SK-N-SH treated with all-trans-retinoic acid at 6 μM for 48 hours (cell line): ENCODE measurements around the gene ADGRL2.

Experiments used
- ATAC-seq: fragments of 200-7000 bp; cut with Tn5 transposase; 3 replicates; pipeline ENCODE4 v1.9.1; 2020; ENCODE audit warnings: mild to moderate bottlenecking, moderate library complexity
- ARNTL ChIP-seq: fragments of 450-650 bp; formaldehyde crosslinking; IDR thresholded peaks from 2 replicates; pipeline ENCODE4 v1.5.0; 2020; ENCODE audit warnings: low read depth, mild to moderate bottlenecking, moderate library complexity, borderline replicate concordance
- BACH2 ChIP-seq: fragments of 250-450 bp; sonication (Bioruptor Pico); IDR thresholded peaks from 2 replicates; pipeline ENCODE4 v1.9.0; 2021; ENCODE audit warnings: mild to moderate bottlenecking, borderline replicate concordance
- CSDC2 ChIP-seq: fragments of 250-450 bp; sonication (Bioruptor Pico); IDR thresholded peaks from 2 replicates; pipeline ENCODE4 v1.5.0; 2020; ENCODE audit warnings: mild to moderate bottlenecking, moderate library complexity
- ESRRG ChIP-seq: fragments of 250-450 bp; sonication (Bioruptor Pico); IDR thresholded peaks from 2 replicates; pipeline ENCODE4 v1.6.1; 2021; ENCODE audit warnings: mild to moderate bottlenecking
- GLIS3 ChIP-seq: fragments of 250-450 bp; sonication (Bioruptor Pico); IDR thresholded peaks from 2 replicates; pipeline ENCODE4 v1.5.0; 2020; ENCODE audit warnings: mild to moderate bottlenecking, moderate library complexity
- ISL1 ChIP-seq: fragments of 250-450 bp; sonication (Bioruptor Pico); IDR thresholded peaks from 2 replicates; pipeline ENCODE4 v2.1.2; 2022; ENCODE audit warnings: mild to moderate bottlenecking, moderate library complexity
- OSR1 ChIP-seq: fragments of 250-450 bp; sonication (Bioruptor Pico); IDR thresholded peaks from 2 replicates; pipeline ENCODE4 v1.8.0; 2022; ENCODE audit warnings: moderate library complexity, mild to moderate bottlenecking, inconsistent platforms
- PPARA ChIP-seq: fragments of 250-450 bp; sonication (Bioruptor Pico); IDR thresholded peaks from 2 replicates; pipeline ENCODE4 v1.5.0; 2020; ENCODE audit warnings: mild to moderate bottlenecking, borderline replicate concordance
- RARB ChIP-seq: fragments of 250-450 bp; sonication (Bioruptor Pico); IDR thresholded peaks from 2 replicates; pipeline ENCODE4 v1.8.0; 2021; ENCODE audit warnings: mild to moderate bottlenecking, moderate library complexity
- SNAI2 ChIP-seq: fragments of 250-450 bp; sonication (Bioruptor Pico); IDR thresholded peaks from 2 replicates; pipeline ENCODE4 v1.5.0; 2020; ENCODE audit warnings: mild to moderate bottlenecking, moderate library complexity
- TOX ChIP-seq: fragments of 250-450 bp; sonication (Bioruptor Pico); IDR thresholded peaks from 2 replicates; pipeline ENCODE4 v1.8.0; 2021; ENCODE audit warnings: mild to moderate bottlenecking, moderate library complexity, borderline replicate concordance
- ZC3H10 ChIP-seq: fragments of 250-450 bp; sonication (Bioruptor Pico); IDR thresholded peaks from 2 replicates; pipeline ENCODE4 v1.5.1; 2021; ENCODE audit warnings: mild to moderate bottlenecking, moderate library complexity
- ZFP3 ChIP-seq: fragments of 250-450 bp; sonication (Bioruptor Pico); IDR thresholded peaks from 2 replicates; pipeline ENCODE4 v1.5.0; 2020; ENCODE audit warnings: mild to moderate bottlenecking, moderate library complexity
- ZFP30 ChIP-seq: fragments of 450-650 bp; formaldehyde crosslinking; IDR thresholded peaks from 2 replicates; pipeline ENCODE4 v1.5.0; 2022; ENCODE audit warnings: mild to moderate bottlenecking, moderate library complexity
- ZNF565 ChIP-seq: fragments of 450-650 bp; formaldehyde crosslinking; conservative IDR thresholded peaks from 2 replicates; pipeline ENCODE4 v1.5.0; 2020; ENCODE audit warnings: low read depth, mild to moderate bottlenecking, moderate library complexity
- ZNF8 ChIP-seq: fragments of 450-650 bp; formaldehyde crosslinking; IDR thresholded peaks from 2 replicates; pipeline ENCODE4 v1.5.0; 2020; ENCODE audit warnings: mild to moderate bottlenecking, moderate library complexity
- TF ChIP-seq, protein P1 (sequence below): fragments of 250-450 bp; sonication (Bioruptor Pico); IDR thresholded peaks from 2 replicates; pipeline ENCODE4 v1.5.1; 2021; ENCODE audit warnings: mild to moderate bottlenecking, moderate library complexity
- TF ChIP-seq, protein P2 (sequence below): fragments of 250-450 bp; sonication (Bioruptor Pico); IDR thresholded peaks from 2 replicates; pipeline ENCODE4 v1.5.0; 2020; ENCODE audit warnings: mild to moderate bottlenecking, moderate library complexity
- TF ChIP-seq, protein P3 (sequence below): fragments of 250-450 bp; sonication (Bioruptor Pico); IDR thresholded peaks from 2 replicates; pipeline ENCODE4 v1.8.0; 2021; ENCODE audit warnings: low read depth, mild to moderate bottlenecking, moderate library complexity, borderline replicate concordance
- TF ChIP-seq, protein P4 (sequence below): fragments of 250-450 bp; sonication (Bioruptor Pico); IDR thresholded peaks from 2 replicates; pipeline ENCODE4 v1.5.1; 2020; ENCODE audit warnings: low read depth, mild to moderate bottlenecking, moderate library complexity
- TF ChIP-seq, protein P5 (sequence below): fragments of 250-450 bp; sonication (Bioruptor Pico); IDR thresholded peaks from 2 replicates; pipeline ENCODE4 v1.8.0; 2020; ENCODE audit warnings: mild to moderate bottlenecking, moderate library complexity, borderline replicate concordance

The ADGRL2 gene

DNA sequence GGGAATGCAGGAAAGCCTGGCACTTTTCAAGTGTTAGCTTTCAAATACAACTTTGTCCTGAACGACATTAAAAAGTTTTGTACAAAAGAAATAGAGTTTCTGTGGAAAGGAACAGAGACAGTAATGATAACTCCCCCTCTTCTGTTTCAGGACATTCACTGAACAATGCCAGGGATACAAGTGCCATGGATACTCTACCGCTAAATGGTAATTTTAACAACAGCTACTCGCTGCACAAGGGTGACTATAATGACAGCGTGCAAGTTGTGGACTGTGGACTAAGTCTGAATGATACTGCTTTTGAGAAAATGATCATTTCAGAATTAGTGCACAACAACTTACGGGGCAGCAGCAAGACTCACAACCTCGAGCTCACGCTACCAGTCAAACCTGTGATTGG lies 189.5 kb downstream of the ADGRL2 start:
- ATAC-seq = no peak
- no peak for TF ChIP-seq ZC3H10
- TF ChIP-seq RARB (CRISPR knock-in tag) = no peak
- TF ChIP-seq, protein P1, sequence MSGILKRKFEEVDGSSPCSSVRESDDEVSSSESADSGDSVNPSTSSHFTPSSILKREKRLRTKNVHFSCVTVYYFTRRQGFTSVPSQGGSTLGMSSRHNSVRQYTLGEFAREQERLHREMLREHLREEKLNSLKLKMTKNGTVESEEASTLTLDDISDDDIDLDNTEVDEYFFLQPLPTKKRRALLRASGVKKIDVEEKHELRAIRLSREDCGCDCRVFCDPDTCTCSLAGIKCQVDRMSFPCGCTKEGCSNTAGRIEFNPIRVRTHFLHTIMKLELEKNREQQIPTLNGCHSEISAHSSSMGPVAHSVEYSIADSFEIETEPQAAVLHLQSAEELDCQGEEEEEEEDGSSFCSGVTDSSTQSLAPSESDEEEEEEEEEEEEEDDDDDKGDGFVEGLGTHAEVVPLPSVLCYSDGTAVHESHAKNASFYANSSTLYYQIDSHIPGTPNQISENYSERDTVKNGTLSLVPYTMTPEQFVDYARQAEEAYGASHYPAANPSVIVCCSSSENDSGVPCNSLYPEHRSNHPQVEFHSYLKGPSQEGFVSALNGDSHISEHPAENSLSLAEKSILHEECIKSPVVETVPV (CRISPR knock-in tag) = no peak
- TF ChIP-seq ZFP3 (CRISPR knock-in tag) = no peak
- TF ChIP-seq ARNTL (CRISPR knock-in tag) = no peak
- TF ChIP-seq SNAI2 (CRISPR knock-in tag) = no peak
- TF ChIP-seq ISL1 (CRISPR knock-in tag) = no peak
- TF ChIP-seq, protein P2, sequence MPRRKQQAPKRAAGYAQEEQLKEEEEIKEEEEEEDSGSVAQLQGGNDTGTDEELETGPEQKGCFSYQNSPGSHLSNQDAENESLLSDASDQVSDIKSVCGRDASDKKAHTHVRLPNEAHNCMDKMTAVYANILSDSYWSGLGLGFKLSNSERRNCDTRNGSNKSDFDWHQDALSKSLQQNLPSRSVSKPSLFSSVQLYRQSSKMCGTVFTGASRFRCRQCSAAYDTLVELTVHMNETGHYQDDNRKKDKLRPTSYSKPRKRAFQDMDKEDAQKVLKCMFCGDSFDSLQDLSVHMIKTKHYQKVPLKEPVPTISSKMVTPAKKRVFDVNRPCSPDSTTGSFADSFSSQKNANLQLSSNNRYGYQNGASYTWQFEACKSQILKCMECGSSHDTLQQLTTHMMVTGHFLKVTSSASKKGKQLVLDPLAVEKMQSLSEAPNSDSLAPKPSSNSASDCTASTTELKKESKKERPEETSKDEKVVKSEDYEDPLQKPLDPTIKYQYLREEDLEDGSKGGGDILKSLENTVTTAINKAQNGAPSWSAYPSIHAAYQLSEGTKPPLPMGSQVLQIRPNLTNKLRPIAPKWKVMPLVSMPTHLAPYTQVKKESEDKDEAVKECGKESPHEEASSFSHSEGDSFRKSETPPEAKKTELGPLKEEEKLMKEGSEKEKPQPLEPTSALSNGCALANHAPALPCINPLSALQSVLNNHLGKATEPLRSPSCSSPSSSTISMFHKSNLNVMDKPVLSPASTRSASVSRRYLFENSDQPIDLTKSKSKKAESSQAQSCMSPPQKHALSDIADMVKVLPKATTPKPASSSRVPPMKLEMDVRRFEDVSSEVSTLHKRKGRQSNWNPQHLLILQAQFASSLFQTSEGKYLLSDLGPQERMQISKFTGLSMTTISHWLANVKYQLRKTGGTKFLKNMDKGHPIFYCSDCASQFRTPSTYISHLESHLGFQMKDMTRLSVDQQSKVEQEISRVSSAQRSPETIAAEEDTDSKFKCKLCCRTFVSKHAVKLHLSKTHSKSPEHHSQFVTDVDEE = no peak
- no peak for TF ChIP-seq BACH2 (CRISPR knock-in tag)
- no peak for TF ChIP-seq TOX (CRISPR knock-in tag)
- no peak for TF ChIP-seq PPARA (CRISPR knock-in tag)
- TF ChIP-seq GLIS3 (CRISPR knock-in tag) = no peak
- TF ChIP-seq OSR1 (CRISPR knock-in tag) = no peak
- TF ChIP-seq CSDC2 = no peak
- no peak for TF ChIP-seq ZFP30 (CRISPR knock-in tag)
- TF ChIP-seq, protein P3, sequence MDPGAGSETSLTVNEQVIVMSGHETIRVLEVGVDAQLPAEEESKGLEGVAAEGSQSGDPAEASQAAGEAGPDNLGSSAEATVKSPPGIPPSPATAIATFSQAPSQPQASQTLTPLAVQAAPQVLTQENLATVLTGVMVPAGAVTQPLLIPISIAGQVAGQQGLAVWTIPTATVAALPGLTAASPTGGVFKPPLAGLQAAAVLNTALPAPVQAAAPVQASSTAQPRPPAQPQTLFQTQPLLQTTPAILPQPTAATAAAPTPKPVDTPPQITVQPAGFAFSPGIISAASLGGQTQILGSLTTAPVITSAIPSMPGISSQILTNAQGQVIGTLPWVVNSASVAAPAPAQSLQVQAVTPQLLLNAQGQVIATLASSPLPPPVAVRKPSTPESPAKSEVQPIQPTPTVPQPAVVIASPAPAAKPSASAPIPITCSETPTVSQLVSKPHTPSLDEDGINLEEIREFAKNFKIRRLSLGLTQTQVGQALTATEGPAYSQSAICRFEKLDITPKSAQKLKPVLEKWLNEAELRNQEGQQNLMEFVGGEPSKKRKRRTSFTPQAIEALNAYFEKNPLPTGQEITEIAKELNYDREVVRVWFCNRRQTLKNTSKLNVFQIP (CRISPR knock-in tag) = no peak
- TF ChIP-seq, protein P4, sequence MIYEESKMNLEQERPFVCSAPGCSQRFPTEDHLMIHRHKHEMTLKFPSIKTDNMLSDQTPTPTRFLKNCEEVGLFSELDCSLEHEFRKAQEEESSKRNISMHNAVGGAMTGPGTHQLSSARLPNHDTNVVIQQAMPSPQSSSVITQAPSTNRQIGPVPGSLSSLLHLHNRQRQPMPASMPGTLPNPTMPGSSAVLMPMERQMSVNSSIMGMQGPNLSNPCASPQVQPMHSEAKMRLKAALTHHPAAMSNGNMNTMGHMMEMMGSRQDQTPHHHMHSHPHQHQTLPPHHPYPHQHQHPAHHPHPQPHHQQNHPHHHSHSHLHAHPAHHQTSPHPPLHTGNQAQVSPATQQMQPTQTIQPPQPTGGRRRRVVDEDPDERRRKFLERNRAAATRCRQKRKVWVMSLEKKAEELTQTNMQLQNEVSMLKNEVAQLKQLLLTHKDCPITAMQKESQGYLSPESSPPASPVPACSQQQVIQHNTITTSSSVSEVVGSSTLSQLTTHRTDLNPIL = no peak

DNA sequence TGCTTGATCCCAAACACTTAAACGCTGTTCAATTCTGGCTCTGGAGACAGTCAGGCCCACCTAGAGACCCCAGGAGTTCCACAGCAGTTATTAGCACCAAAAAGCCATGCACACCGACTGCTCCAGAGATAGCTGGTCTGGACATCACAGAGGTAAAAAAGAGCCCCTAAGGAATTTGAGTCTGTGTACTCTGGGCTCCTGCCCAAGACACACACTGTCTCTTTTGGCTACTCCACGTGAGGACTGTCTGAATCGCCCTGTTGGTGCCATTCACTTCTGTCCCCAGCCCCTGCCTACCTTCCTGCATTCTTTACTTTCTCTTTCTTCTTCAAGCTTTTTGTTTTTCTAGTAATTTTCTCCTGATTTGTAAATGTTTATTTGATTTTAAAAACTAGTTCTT lies 197.4 kb downstream of the ADGRL2 start:
- peak; percentile 69 for ATAC-seq
- TF ChIP-seq ESRRG (CRISPR knock-in tag) (no peak), PPARA (CRISPR knock-in tag) (no peak), ZNF8 (CRISPR knock-in tag) (no peak), ZFP30 (CRISPR knock-in tag) (no peak), ZNF565 (CRISPR knock-in tag) (no peak), OSR1 (CRISPR knock-in tag) (no peak), SNAI2 (CRISPR knock-in tag) (no peak), CSDC2 (no peak), RARB (CRISPR knock-in tag) (no peak), TOX (CRISPR knock-in tag) (no peak), BACH2 (CRISPR knock-in tag) (no peak), ZFP3 (CRISPR knock-in tag) (no peak), ARNTL (CRISPR knock-in tag) (no peak)
- TF ChIP-seq, protein P5, sequence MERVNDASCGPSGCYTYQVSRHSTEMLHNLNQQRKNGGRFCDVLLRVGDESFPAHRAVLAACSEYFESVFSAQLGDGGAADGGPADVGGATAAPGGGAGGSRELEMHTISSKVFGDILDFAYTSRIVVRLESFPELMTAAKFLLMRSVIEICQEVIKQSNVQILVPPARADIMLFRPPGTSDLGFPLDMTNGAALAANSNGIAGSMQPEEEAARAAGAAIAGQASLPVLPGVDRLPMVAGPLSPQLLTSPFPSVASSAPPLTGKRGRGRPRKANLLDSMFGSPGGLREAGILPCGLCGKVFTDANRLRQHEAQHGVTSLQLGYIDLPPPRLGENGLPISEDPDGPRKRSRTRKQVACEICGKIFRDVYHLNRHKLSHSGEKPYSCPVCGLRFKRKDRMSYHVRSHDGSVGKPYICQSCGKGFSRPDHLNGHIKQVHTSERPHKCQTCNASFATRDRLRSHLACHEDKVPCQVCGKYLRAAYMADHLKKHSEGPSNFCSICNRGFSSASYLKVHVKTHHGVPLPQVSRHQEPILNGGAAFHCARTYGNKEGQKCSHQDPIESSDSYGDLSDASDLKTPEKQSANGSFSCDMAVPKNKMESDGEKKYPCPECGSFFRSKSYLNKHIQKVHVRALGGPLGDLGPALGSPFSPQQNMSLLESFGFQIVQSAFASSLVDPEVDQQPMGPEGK (CRISPR knock-in tag) = no peak
- TF ChIP-seq, protein P1 (CRISPR knock-in tag) = no peak
- TF ChIP-seq, all 23 proteins: peak for 0
